Measurements from ENCODE around the gene RNF4.
"Not testable (repeated sequence)": the region's sequence is repeated elsewhere in the genome, so short reads cannot be mapped to it uniquely, and the experiment has no call there.

RNF4 gene

GRCh38 chr4:2492970-2493369 lies 24.1 kb downstream of the RNF4 start:
- no peak for DNase-seq

GRCh38 chr4:2494992-2495391 lies 26.1 kb downstream of the RNF4 start:
- DNase-seq, result no peak

GRCh38 chr4:2497324-2497723 lies 28.4 kb downstream of the RNF4 start:
- DNase-seq, result no peak

GRCh38 chr4:2497931-2498330 lies 29.0 kb downstream of the RNF4 start:
- no peak for DNase-seq

GRCh38 chr4:2500547-2500946 lies 31.6 kb downstream of the RNF4 start:
- no peak for DNase-seq

GRCh38 chr4:2501034-2501594 lies 32.2 kb downstream of the RNF4 start:
- DNase-seq, result no peak

- DNase-seq, result no peak
Measured at GRCh38 chr4:2503809-2504208, 34.9 kb downstream of the RNF4 start.

GRCh38 chr4:2507259-2507658 lies 38.4 kb downstream of the RNF4 start:
- DNase-seq, result no peak

GRCh38 chr4:2507855-2508254 lies 38.9 kb downstream of the RNF4 start:
- DNase-seq, result no peak

GRCh38 chr4:2510351-2511259 lies 41.7 kb downstream of the RNF4 start:
- no peak for DNase-seq

- DNase-seq, result no peak
Measured at GRCh38 chr4:2511645-2512131, 42.8 kb downstream of the RNF4 start.

GRCh38 chr4:2512396-2513135 lies 43.7 kb downstream of the RNF4 start:
- DNase-seq, result no peak

- DNase-seq, result not testable (repeated sequence)
Measured at GRCh38 chr4:2514193-2514592, 45.3 kb downstream of the RNF4 start.

GRCh38 chr4:2514944-2515343 lies 46.0 kb downstream of the RNF4 start:
- not testable (repeated sequence) for DNase-seq

GRCh38 chr4:2515830-2516550 lies 47.1 kb downstream of the RNF4 start:
- DNase-seq, result no peak

GRCh38 chr4:2516635-2517034 lies 47.7 kb downstream of the RNF4 start:
- no peak for DNase-seq

- no peak for DNase-seq
Measured at GRCh38 chr4:2526559-2526958, 57.7 kb downstream of the RNF4 start.

GRCh38 chr4:2534904-2535375 lies 66.0 kb downstream of the RNF4 start:
- no peak for DNase-seq

- DNase-seq, result peak; percentile 80
Measured at GRCh38 chr4:2535376-2536192, 66.7 kb downstream of the RNF4 start.

- peak; percentile 100 for DNase-seq
Measured at GRCh38 chr4:2536193-2537010, 67.5 kb downstream of the RNF4 start, which contains the start of gene FAM193A. FAM193A (plus strand) TSS chr4:2536647; CDS start chr4:2536916, 269 bp downstream.
